CD4-positive, CD25-positive, alpha-beta regulatory T cell (primary cell): Measurements from ENCODE around the gene SMIM14. TPM values are rescaled to one million over a fixed set of nuclear protein-coding genes. Genes with fewer than 3 reads are reported as not detected.
"Not testable (repeated sequence)": the region's sequence is repeated elsewhere in the genome, so short reads cannot be mapped to it uniquely, and the experiment has no call there.

Source experiments
- ATAC-seq, 2 donors: fragments of 150-1000 bp; cut with Tn5 transposase; one replicate each; pipeline ENCODE4 v1.10.0; 2021; ENCODE audit warnings: low read depth in 2 of 2, moderate number of reproducible peaks in 2 of 2, moderate library complexity in 1 of 2
- DNase-seq, 3 donors: peaks; one replicate each; pipeline versions ENCODE4 v3.0.0 to v3.0.0-alpha.2; 2012 to 2022; ENCODE audit warnings: mixed read lengths in 1 of 3
- H3K27ac ChIP-seq: one replicate; pipeline ENCODE4 v1.7.0; 2013; ENCODE audit warnings: mild to moderate bottlenecking, low read length; ENCODE audit not compliant: insufficient read depth, poor library complexity, severe bottlenecking
- H3K27me3 ChIP-seq: one replicate; pipeline ENCODE4 v1.7.0; 2013; ENCODE audit warnings: low read length; ENCODE audit not compliant: control insufficient read depth, insufficient read depth
- H3K36me3 ChIP-seq: one replicate; pipeline ENCODE4 v1.7.0; 2013; ENCODE audit warnings: mild to moderate bottlenecking, low read length, moderate library complexity; ENCODE audit not compliant: control insufficient read depth, insufficient read depth
- H3K4me1 ChIP-seq: 2 replicates; pipeline ENCODE4 v1.7.0; 2013; ENCODE audit warnings: mild to moderate bottlenecking, low read length; ENCODE audit not compliant: insufficient read depth, control insufficient read depth, poor library complexity, severe bottlenecking
- H3K4me3 ChIP-seq: one replicate; pipeline ENCODE4 v1.7.0; 2013; ENCODE audit warnings: low read depth, mild to moderate bottlenecking, low read length, moderate library complexity
- H3K9me3 ChIP-seq, 2 experiments: 1 replicate in 1 of 2; 2 replicates in 1 of 2; pipeline ENCODE4 v1.7.0; 2013; ENCODE audit warnings: low read length in 2 of 2, mild to moderate bottlenecking in 1 of 2, moderate library complexity in 1 of 2; ENCODE audit not compliant: control insufficient read depth in 2 of 2
- H3K27ac Mint-ChIP-seq, 3 donors: one replicate each; pipeline ENCODE4 v1.8.0; 2020 to 2022; ENCODE audit warnings: mild to moderate bottlenecking in 3 of 3, mixed read lengths in 3 of 3, moderate library complexity in 2 of 3
- H3K27me3 Mint-ChIP-seq: one replicate; pipeline ENCODE4 v1.8.0; 2022; ENCODE audit warnings: mild to moderate bottlenecking, mixed read lengths
- H3K36me3 Mint-ChIP-seq: one replicate; pipeline ENCODE4 v1.8.0; 2020; ENCODE audit warnings: mixed read lengths
- H3K4me1 Mint-ChIP-seq, 4 donors: one replicate each; pipeline ENCODE4 v1.8.0; 2020 to 2022; ENCODE audit warnings: mixed read lengths in 4 of 4, mild to moderate bottlenecking in 1 of 4
- H3K4me3 Mint-ChIP-seq, 4 donors: one replicate each; pipeline ENCODE4 v1.8.0; 2020 to 2022; ENCODE audit warnings: mild to moderate bottlenecking in 4 of 4, mixed read lengths in 4 of 4, moderate library complexity in 3 of 4
- H3K9me3 Mint-ChIP-seq, 7 donors: one replicate each; pipeline ENCODE4 v1.8.0; 2020 to 2022; ENCODE audit warnings: mixed read lengths in 7 of 7, mild to moderate bottlenecking in 3 of 7, moderate library complexity in 2 of 7
- polyA plus RNA-seq, 4 donors: library from polyadenylated mRNA; unstranded; fragments of 300-500 nt; fragmentation: Illumina TruSeq; gene quantifications; one replicate each; pipeline ENCODE4 v1.2.3, GENCODE V29; 2021
- total RNA-seq: library from RNA; stranded (reverse); gene quantifications from one replicate; pipeline ENCODE4 v1.2.3, GENCODE V29; 2022

The SMIM14 gene
- total and polyA plus RNA-seq, 5 donors from 2014 or later = 5.2 to 28.6 (median 21.8) TPM

DNA sequence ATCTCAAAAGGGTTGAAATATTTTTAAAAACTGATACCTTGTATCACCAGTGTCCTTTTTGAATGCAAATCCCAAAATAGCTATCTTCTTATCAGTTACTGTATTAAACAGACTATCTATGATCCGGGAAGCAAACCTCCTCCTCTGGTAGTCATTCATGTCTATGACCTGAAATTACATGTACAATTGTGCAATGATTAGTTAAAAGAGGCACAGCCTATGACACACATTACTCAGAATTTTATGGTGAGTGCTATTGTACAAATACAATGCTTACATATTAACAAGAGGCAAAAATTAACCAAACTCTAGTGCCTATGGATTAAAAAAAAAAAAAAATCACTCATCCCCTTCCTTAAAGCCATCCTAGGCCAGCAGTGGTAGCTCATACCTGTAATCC is 133.1 kb downstream of the SMIM14 start:
- ATAC-seq (no peak), DNase-seq (no peak)
- Histone ChIP-seq H3K9me3 (no peaks in the 10 kb centered on the region), H3K36me3 (peaks cover 74% of the 10 kb centered on the region), H3K4me1 (no peaks in the 10 kb centered on the region), H3K27ac (no peak overlapping the region), H3K27me3 (no peaks in the 10 kb centered on the region), H3K4me3 (no peak overlapping the region)
- Mint-ChIP-seq H3K9me3 (peaks cover 0 to 1% (median 0%) of the 10 kb centered on the region in 7 donors), H3K27ac (no peak overlapping the region), H3K4me3 (no peak overlapping the region), H3K27me3 (no peaks in the 10 kb centered on the region), H3K4me1 (no peaks in the 10 kb centered on the region), H3K36me3 (peaks cover 48% of the 10 kb centered on the region)

- ATAC-seq (no peak), DNase-seq (no peak)
- H3K36me3 Mint-ChIP-seq = peaks cover 45% of the 10 kb centered on the region
- H3K4me1 Mint-ChIP-seq = no peaks in the 10 kb centered on the region
- no peaks in the 10 kb centered on the region for H3K27me3 Mint-ChIP-seq
- Histone ChIP-seq H3K4me1 (no peaks in the 10 kb centered on the region), H3K4me3 (no peak overlapping the region), H3K36me3 (peaks cover 67% of the 10 kb centered on the region), H3K27me3 (no peaks in the 10 kb centered on the region), H3K27ac (no peak overlapping the region), H3K9me3 (no peaks in the 10 kb centered on the region)
- peak overlapping the region in 1 of 3 donors; percentile 42 for H3K27ac Mint-ChIP-seq
- no peak overlapping the region for H3K4me3 Mint-ChIP-seq
- H3K9me3 Mint-ChIP-seq = peaks cover 0 to 1% (median 0%) of the 10 kb centered on the region in 7 donors
These were observed 134.1 kb downstream of the SMIM14 start for GRCh38 chr4:39504538-39504937.

GRCh38 chr4:39502664-39503035 is 136.0 kb downstream of the SMIM14 start:
- not testable (repeated sequence) for H3K4me1 Mint-ChIP-seq, H3K27ac Mint-ChIP-seq, ATAC-seq, H3K4me3 Mint-ChIP-seq, H3K9me3 Mint-ChIP-seq, DNase-seq, H3K4me1 ChIP-seq, H3K9me3 ChIP-seq, H3K27me3 ChIP-seq, H3K27ac ChIP-seq, H3K4me3 ChIP-seq, H3K27me3 Mint-ChIP-seq
- H3K36me3 ChIP-seq = peaks cover 48% of the 10 kb centered on the region
- peaks cover 39% of the 10 kb centered on the region for H3K36me3 Mint-ChIP-seq

DNA sequence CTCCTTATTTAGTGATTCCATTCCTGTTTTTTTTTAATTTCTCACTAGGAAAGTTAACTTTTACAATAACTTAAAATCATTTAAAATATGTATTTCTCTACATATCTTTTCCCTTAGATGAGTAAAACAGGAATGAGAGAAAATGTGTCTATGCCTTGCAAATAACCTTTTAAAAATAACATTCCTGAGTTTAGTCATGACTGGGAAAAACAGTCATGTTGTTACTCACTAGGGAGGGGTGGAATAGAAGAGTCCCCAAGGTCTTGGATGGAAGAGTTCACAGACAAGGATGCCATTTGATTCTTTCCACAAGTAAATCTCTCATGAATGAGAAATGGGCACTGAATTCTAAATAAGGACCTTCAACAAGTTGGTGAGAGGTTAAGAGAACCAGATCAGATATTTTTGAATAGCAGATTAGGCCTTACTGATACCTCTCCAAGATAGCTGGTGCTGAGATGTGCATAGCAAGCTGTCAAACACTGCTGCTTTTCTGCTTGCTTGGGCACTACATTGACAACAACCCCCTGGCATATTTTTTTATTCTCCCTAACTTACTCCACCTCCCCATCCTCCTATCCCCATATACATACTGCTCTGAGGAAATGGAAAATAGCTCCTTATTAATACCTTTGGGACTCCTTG is 136.5 kb downstream of the SMIM14 start:
- H3K27ac Mint-ChIP-seq = no peak overlapping the region
- Histone ChIP-seq H3K4me3 (no peak overlapping the region), H3K9me3 (no peaks in the 10 kb centered on the region), H3K36me3 (peaks cover 43% of the 10 kb centered on the region), H3K27ac (no peak overlapping the region), H3K27me3 (no peaks in the 10 kb centered on the region), H3K4me1 (no peaks in the 10 kb centered on the region)
- ATAC-seq = no peak
- no peak overlapping the region for H3K4me3 Mint-ChIP-seq
- H3K36me3 Mint-ChIP-seq = peaks cover 39% of the 10 kb centered on the region
- H3K27me3 Mint-ChIP-seq = no peaks in the 10 kb centered on the region
- no peaks in the 10 kb centered on the region for H3K4me1 Mint-ChIP-seq
- no peaks in the 10 kb centered on the region for H3K9me3 Mint-ChIP-seq
- no peak for DNase-seq

DNA sequence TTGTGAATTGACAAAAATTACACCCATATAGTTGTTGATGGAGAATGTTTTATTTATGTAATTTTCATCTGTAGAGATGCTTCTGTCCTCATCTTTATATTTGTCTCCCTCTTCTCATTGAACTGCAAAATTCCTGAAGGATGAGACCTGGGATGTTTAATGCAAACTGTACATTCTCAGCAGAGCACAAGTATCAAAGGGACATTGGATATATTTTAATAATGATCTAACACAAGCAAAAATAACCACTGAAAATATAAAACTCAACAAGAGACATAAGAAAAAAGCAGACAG is 140.0 kb downstream of the SMIM14 start:
- Mint-ChIP-seq H3K27ac (peak overlapping the region in 1 of 3 donors; percentile 66), H3K4me3 (no peak overlapping the region), H3K9me3 (no peaks in the 10 kb centered on the region), H3K36me3 (peaks cover 24% of the 10 kb centered on the region), H3K27me3 (no peaks in the 10 kb centered on the region), H3K4me1 (no peaks in the 10 kb centered on the region)
- H3K36me3 ChIP-seq = peaks cover 20% of the 10 kb centered on the region
- H3K9me3 ChIP-seq = no peaks in the 10 kb centered on the region
- no peaks in the 10 kb centered on the region for H3K4me1 ChIP-seq
- H3K27ac ChIP-seq = no peak overlapping the region
- DNase-seq (no peak), ATAC-seq (no peak)
- H3K27me3 ChIP-seq = no peaks in the 10 kb centered on the region
- no peak overlapping the region for H3K4me3 ChIP-seq

DNA sequence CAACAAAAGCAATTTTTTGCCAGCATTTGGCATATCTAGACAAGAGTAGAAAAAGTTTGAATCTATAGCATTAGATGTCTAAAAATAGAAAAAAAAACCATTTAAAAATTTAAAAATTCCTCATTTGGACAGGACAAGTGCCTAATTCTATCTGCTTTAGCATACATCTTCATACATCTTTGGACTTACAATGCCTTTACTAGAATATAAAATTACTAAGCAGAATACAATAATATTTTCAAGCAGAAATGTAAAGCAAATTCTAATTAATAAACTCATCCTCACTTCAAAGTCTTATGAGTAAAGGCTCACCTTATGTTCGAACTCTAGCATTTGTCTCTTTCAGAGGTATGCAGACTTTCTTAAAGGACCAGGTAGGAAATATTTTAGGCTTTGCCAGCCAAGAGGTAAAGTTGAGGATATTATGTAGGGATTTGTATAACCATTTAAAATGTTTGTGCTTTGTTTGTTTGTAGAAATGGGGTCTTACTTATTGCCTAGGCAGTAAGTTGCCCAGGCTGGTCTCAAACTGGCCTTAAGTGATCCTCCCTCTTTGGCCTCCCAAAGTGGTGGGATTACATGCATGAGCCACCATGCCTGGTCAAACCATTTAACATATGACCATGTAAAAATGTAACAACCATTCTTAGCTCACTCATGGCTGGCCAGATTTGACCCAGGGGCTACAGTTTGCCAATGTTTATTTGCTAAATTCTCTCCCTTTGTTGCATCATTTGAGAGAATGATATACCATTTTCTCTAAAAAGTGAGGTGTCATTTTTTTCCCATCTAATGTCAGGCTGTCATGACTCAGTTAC is 140.5 kb downstream of the SMIM14 start:
- peak overlapping the region in 1 of 3 donors; percentile 66 for H3K27ac Mint-ChIP-seq
- H3K36me3 ChIP-seq = peaks cover 15% of the 10 kb centered on the region
- H3K27ac ChIP-seq = no peak overlapping the region
- H3K9me3 ChIP-seq = no peaks in the 10 kb centered on the region
- no peaks in the 10 kb centered on the region for H3K9me3 Mint-ChIP-seq
- no peaks in the 10 kb centered on the region for H3K4me1 Mint-ChIP-seq
- no peak for ATAC-seq
- no peaks in the 10 kb centered on the region for H3K4me1 ChIP-seq
- no peak overlapping the region for H3K4me3 Mint-ChIP-seq
- H3K4me3 ChIP-seq = no peak overlapping the region
- no peaks in the 10 kb centered on the region for H3K27me3 ChIP-seq
- H3K36me3 Mint-ChIP-seq = peaks cover 19% of the 10 kb centered on the region
- no peak for DNase-seq
- no peaks in the 10 kb centered on the region for H3K27me3 Mint-ChIP-seq

Other genes starting within 250 kb of the SMIM14 start
- gene KLB, start 231.9 kb downstream of the SMIM14 start, total RNA-seq = not detected
- under 1 TPM in 2 of 4 donors, not detected in 2; 0.06 to 0.07 TPM for gene KLB, start 231.9 kb downstream of the SMIM14 start, polyA plus RNA-seq
- 1,902 TPM for gene RPL9, start 179.9 kb downstream of the SMIM14 start, total RNA-seq
- gene RPL9, start 179.9 kb downstream of the SMIM14 start, polyA plus RNA-seq = 1,000 to 10,000 TPM; 1,739 to 2,644 (median 2,251) TPM
- gene LIAS, start 179.8 kb downstream of the SMIM14 start, total RNA-seq = 12.2 TPM
- 10 to 100 TPM; 10.6 to 13.6 (median 12.2) TPM for gene LIAS, start 179.8 kb downstream of the SMIM14 start, polyA plus RNA-seq
- gene UGDH, start 111.4 kb downstream of the SMIM14 start, total RNA-seq = 6.7 TPM
- gene UGDH, start 111.4 kb downstream of the SMIM14 start, polyA plus RNA-seq = 10 to 100 TPM; 15.6 to 23.1 (median 19.5) TPM
- 56.0 TPM for gene UBE2K, start 59.3 kb upstream of the SMIM14 start, total RNA-seq
- gene UBE2K, start 59.3 kb upstream of the SMIM14 start, polyA plus RNA-seq = 10 to 100 TPM; 67.6 to 96.6 (median 74.1) TPM